GM18858 (cell line): ENCODE results near the gene TMPRSS9.
"Not testable (repeated sequence)": the region's sequence is repeated elsewhere in the genome, so short reads cannot be mapped to it uniquely, and the experiment has no call there.

Experiments
- ATAC-seq: cut with Tn5 transposase; IDR thresholded peaks from one replicate; pipeline ENCODE4 v1.9.1; 2021; ENCODE audit not compliant: unreplicated experiment

The TMPRSS9 gene

DNA sequence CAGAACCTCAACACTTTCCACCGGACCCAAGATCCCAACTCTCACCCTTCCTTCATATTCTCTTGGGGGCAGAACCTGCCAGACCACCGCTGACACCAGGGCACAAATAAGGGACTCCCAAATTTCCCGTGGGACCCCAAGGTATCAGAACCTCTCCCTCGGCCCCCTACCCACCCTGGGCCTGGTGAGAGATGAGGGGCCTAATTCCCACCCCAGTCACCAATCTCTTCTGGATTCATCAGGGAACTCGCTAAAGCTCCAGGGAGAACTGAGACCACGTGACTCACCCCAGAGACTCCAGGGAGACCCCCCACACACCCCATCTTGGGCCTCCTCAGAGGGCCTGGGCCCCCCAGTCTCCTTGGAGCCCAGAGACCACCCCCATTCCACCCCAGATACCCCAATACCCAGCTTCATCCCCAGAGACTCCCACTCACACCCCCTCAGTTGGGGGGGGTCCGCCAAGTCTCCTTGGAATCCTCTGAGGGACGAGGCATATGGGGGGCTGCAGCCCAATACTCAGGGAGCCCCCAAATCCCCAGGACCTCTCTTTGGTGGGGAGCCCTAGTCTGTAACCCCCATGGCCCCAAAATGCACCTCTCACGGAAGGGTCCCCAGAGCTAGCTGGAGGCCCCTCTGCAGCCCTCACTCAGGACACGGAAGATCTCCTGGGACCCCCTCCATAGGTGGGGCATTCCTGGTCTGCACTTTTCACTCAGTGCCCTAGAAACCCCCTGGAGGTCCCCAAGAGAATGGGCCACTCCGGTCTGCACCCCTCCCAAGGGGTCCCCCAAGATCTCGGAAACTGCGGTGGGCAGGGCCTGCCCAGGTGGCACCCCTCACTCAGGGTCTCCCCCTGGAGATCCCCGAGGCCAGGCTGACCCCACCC, 95.1 kb downstream of the TMPRSS9 start:
- ATAC-seq = no peak

- no peak for ATAC-seq
Measured at GRCh38 chr19:2455851-2456570, 95.9 kb downstream of the TMPRSS9 start.

- no peak for ATAC-seq
Measured at GRCh38 chr19:2457394-2458037, 97.5 kb downstream of the TMPRSS9 start.

- no peak for ATAC-seq
Measured at GRCh38 chr19:2458054-2458453, 98.0 kb downstream of the TMPRSS9 start.

GRCh38 chr19:2458776-2459175, 98.7 kb downstream of the TMPRSS9 start:
- ATAC-seq = not testable (repeated sequence)

DNA sequence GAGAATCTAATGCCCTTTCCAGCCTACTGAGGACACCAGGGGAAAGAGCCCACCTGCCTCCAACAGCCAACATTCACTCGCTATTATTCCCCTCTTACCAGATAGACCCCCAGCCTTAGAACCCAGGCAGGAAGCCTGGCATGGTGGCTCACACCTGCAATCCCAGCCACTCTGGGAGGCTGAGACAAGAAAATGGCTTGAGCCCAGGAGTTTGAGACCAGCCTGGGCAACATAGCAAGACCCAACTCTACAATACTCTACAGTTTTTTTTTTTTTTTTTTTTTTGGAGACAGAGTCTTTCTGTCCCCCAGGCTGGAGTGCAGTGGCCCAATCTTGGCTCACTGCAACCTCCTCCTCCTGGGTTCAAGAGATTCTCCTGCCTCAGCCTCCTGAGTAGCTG, 100.2 kb downstream of the TMPRSS9 start:
- ATAC-seq = no peak

GRCh38 chr19:2461751-2462634, 101.9 kb downstream of the TMPRSS9 start:
- no peak for ATAC-seq

- no peak for ATAC-seq
Measured at GRCh38 chr19:2462635-2463421, 102.8 kb downstream of the TMPRSS9 start.

DNA sequence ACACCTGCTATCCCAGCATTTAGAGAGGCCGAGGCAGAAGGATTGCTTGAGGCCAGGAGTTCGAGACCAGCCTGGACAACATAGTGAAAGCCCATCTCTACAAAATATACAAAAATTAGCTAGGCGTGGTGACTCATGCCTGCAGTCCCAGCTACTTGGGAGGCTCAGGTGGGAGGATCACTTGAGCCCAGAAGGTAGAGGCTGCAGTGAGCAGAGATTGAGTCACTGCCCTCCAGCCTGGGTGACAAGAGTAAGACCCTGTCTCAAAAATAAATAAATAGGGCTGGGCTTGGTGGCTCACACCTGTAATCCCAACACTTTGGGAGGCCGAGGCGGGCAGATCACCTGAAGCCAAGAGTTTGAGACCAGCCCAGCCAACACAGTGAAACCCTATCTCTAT, 103.6 kb downstream of the TMPRSS9 start:
- ATAC-seq = not testable (repeated sequence)

DNA sequence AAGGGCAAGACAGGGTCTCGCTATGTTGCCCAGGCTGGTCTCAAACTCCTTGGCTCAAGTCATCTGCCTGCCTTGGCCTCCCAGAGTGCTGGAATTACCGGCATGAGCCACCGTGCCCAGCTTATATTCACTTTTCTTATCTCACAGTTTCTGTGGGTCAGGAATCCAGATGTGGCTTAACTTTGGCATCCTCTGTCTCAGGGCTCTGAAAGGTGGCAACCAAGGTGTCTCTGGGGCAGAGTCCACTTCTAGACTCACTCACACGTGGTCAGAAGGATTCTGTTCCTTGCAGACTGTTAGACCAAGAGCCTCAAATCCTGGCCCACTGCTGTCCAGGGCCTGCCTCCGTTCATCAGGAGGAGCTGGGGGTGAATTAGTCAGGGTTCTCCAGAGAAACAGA, 104.3 kb downstream of the TMPRSS9 start:
- ATAC-seq = no peak

GRCh38 chr19:2468596-2468995, 108.5 kb downstream of the TMPRSS9 start:
- ATAC-seq = no peak

GRCh38 chr19:2469102-2469914, 109.2 kb downstream of the TMPRSS9 start:
- ATAC-seq = no peak

GRCh38 chr19:2469915-2470200, 109.8 kb downstream of the TMPRSS9 start:
- not testable (repeated sequence) for ATAC-seq

- no peak for ATAC-seq
Measured at GRCh38 chr19:2474232-2475017, 114.4 kb downstream of the TMPRSS9 start.

GRCh38 chr19:2475018-2475701, 115.1 kb downstream of the TMPRSS9 start:
- no peak for ATAC-seq
